VCaP (cell line): ENCODE measurements around the gene MAPK10.
"Not testable (repeated sequence)": the region's sequence is repeated elsewhere in the genome, so short reads cannot be mapped to it uniquely, and the experiment has no call there.

Source experiments
- H3K27ac ChIP-seq: fragments of 450-650 bp; 2 replicates; pipeline ENCODE4 v1.5.1; 2017
- TF ChIP-seq, protein P1 (sequence below): fragments of 450-650 bp; conservative IDR thresholded peaks from 2 replicates; pipeline ENCODE4 v1.5.1; 2017; ENCODE audit warnings: mild to moderate bottlenecking, moderate library complexity

The MAPK10 gene

DNA sequence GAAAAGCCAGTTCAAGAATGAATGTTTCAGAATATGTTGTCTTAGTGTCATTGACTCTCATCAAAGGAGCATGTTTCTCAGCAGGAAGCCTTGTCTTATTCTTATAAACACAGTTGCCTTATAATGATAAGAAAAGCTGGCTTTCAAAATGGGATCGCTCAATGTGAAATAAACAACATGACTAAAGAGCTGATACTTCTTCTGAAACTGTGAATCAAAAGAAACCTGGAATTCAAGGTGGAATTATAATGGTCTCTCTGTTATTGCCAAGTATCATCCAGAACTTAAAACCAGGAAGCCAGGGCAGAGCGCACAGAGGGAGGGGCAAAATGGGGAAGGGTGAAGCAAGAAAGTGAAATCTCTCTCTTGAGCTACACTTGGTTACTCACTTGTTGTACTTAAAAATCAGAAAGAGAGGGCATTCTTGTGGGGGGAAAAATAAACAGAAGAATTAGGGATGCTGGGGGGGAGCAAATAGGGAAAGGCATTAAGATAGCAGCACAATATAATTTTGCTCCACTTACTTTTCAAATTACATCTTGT, 270.0 kb downstream of the MAPK10 start:
- TF ChIP-seq, protein P1, sequence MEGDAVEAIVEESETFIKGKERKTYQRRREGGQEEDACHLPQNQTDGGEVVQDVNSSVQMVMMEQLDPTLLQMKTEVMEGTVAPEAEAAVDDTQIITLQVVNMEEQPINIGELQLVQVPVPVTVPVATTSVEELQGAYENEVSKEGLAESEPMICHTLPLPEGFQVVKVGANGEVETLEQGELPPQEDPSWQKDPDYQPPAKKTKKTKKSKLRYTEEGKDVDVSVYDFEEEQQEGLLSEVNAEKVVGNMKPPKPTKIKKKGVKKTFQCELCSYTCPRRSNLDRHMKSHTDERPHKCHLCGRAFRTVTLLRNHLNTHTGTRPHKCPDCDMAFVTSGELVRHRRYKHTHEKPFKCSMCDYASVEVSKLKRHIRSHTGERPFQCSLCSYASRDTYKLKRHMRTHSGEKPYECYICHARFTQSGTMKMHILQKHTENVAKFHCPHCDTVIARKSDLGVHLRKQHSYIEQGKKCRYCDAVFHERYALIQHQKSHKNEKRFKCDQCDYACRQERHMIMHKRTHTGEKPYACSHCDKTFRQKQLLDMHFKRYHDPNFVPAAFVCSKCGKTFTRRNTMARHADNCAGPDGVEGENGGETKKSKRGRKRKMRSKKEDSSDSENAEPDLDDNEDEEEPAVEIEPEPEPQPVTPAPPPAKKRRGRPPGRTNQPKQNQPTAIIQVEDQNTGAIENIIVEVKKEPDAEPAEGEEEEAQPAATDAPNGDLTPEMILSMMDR, result no peak
- no peak overlapping the region for H3K27ac ChIP-seq

DNA sequence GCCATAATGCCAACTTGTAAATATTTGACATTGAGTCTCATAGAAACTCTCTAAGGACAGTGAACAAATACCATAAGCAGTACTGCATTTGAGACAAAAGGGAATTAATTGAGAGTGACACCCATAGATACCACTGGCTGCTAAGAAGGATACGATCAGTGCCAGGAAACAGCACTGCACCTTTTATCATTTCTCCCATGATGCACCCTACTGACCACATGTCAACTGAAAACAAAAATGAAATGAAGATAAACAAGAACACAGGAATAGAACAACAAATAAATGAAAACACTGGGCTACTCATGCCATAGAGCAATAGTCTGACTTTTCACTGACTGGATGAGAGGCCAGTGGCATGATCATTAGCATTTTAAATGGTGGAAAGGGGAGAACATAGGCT, 270.8 kb downstream of the MAPK10 start:
- no peak overlapping the region for H3K27ac ChIP-seq
- TF ChIP-seq, protein P1, result no peak

DNA sequence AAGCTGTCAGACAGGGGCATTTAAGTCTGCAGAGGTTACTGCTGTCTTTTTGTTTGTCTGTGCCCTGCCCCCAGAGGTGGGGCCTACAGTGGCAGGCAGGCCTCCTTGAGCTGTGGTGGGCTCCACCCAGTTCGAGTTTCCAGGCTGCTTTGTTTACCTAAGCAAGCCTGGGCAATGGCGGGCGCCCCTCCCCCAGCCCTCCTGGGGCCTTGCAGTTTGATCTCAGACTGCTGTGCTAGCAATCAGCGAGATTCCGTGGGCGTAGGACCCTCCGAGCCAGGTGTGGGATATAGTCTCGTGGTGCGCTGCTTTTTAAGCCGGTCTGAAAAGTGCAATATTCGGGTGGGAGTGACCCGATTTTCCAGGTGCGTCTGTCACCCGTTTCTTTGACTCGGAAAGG, 284.1 kb downstream of the MAPK10 start:
- H3K27ac ChIP-seq, result not testable (repeated sequence)

DNA sequence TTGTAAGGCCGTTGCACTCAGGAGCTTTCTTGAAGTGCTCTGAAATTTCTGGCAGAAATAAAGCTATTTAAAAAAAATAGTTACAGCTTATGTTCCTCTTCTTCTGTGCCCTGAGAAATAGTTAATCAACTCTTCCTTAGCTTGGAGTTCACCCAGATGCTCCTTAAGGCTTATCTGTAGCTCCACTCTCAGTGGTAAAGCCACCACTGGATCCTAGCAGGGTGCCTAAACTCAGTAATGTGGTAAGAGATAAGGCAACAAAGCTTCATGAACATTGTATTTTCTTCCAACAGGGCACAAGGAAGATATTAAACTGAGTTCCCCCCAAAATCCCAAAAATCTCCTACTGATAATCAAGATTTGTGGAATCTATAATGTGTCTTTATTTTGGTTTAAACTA, 299.5 kb downstream of the MAPK10 start:
- TF ChIP-seq, protein P1, result no peak
- H3K27ac ChIP-seq, result no peak overlapping the region

DNA sequence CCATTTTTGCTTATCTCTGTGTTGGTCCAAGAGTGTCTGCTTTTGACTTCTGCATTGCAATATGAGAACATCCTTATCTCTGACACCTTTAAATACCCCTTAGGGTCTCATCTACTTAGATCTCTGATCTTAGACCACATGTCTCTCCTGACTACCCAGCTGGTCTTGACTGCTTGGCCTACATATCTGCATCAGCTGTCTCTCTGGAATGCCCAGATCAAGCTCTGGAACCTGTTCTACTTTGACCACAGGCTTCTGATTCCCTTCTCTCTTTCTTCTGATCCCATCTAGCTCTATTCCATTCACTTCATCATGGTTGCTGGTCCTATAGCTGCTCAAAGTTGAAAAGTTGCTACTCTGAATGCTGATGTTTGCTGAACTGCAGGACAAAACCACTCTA, 301.2 kb downstream of the MAPK10 start:
- no peak overlapping the region for H3K27ac ChIP-seq
- TF ChIP-seq, protein P1, result no peak

DNA sequence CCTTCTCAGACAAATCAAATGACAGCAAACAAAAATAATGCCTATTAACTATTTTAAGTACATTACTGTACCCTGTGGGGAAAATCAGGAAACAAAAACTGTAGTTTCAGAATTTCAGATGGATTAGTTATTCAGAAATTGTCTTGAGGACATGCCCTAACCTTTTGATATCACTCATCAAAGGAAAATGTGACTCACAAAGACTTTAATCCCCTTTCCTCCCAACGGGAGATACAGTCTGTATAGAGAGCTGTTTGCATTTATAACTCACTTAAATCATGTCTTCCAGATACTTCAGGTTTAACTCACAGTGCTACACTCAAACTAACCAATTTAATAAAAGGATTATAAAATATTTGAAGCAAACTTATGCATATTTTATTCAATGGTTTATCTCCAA, 304.0 kb downstream of the MAPK10 start:
- TF ChIP-seq, protein P1, result no peak
- H3K27ac ChIP-seq, result no peak overlapping the region

DNA sequence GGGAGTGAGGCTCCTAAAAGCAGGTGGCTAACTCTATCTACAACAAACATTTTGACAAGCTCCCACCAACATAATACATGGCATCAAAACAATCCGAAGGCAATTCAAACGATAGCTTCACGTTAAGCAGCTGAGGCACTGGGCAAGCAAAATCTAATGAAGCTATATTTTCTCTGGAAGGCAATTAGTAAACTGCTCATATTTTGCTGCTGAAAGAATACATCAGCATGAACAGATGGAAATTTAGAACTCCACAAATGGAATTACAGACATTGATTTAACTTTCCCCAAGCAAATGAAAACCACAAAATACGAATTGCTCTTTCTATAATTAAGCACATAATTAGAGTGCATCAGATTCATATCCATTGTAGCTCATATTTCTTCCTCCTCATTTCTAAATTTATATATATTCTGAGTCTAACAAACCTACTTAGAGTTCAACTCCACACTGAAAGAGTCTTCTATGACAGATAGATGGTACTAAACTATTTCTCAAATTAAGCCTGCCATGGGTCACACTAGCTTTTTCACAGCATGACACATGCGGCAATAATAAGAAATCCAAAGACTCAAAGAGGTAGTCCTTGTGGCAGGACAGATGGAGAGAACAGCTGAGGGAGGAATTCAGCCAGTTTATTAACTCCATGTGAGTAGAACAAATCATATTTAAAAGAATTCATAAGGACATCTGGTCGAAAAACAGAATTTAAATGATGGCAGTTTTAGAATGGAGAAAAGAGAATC, 305.4 kb downstream of the MAPK10 start:
- H3K27ac ChIP-seq, result no peak overlapping the region
- TF ChIP-seq, protein P1, result no peak

DNA sequence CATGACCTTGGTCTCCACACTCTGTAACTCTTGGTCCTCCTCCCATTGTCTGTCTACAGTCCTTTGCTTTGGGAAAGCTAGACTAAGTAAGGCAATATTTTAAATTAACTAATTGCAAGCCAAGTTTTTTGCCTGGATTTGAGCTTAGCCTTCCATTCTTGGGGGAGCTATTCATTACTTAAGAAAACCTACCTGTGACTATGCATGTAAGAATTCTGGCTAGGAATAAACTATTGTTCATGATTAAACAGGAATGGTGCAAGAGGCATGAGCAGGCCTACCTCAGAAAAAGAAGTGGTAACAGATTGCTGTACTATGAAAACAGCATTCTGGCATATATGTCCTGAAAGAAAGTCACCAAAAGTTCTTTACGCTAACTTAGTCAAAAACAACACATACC, 309.4 kb downstream of the MAPK10 start:
- TF ChIP-seq, protein P1, result no peak
- no peak overlapping the region for H3K27ac ChIP-seq
